ENCODE results near the gene GFOD1.

The GFOD1 gene

GRCh38 chr6:13487122-13488014, at the start of gene GFOD1:
Gene GFOD1, minus strand, starts transcription at chr6:13487600. Its CDS starts 710 bp downstream, at chr6:13486890.
- DNase-seq (ENCODE audit: low spot score) = peak; percentile 95

GRCh38 chr6:13536796-13537526, 49.6 kb upstream of the GFOD1 start:
- DNase-seq (ENCODE audit: low spot score) = no peak

GRCh38 chr6:13535306-13535705, 47.9 kb upstream of the GFOD1 start:
- no peak for DNase-seq (ENCODE audit: low spot score)

GRCh38 chr6:13534536-13534935, 47.1 kb upstream of the GFOD1 start:
- DNase-seq (ENCODE audit: low spot score) = no peak

- no peak for DNase-seq (ENCODE audit: low spot score)
These were observed 44.6 kb upstream of the GFOD1 start for GRCh38 chr6:13531956-13532355.

GRCh38 chr6:13528777-13529343, 41.5 kb upstream of the GFOD1 start:
- no peak for DNase-seq (ENCODE audit: low spot score)

- no peak for DNase-seq (ENCODE audit: low spot score)
These were observed 40.8 kb upstream of the GFOD1 start for GRCh38 chr6:13528232-13528631.

- DNase-seq (ENCODE audit: low spot score) = no peak
These were observed 40.3 kb upstream of the GFOD1 start for GRCh38 chr6:13527671-13528056.

- DNase-seq (ENCODE audit: low spot score) = peak; percentile 82
These were observed 39.6 kb upstream of the GFOD1 start for GRCh38 chr6:13526727-13527670.

GRCh38 chr6:13526357-13526726, 38.9 kb upstream of the GFOD1 start:
- DNase-seq (ENCODE audit: low spot score) = no peak

- peak; percentile 57 for DNase-seq (ENCODE audit: low spot score)
These were observed 37.6 kb upstream of the GFOD1 start for GRCh38 chr6:13524801-13525508.

GRCh38 chr6:13523826-13524622, 36.6 kb upstream of the GFOD1 start:
- no peak for DNase-seq (ENCODE audit: low spot score)

- no peak for DNase-seq (ENCODE audit: low spot score)
These were observed 35.3 kb upstream of the GFOD1 start for GRCh38 chr6:13522656-13523055.

GRCh38 chr6:13519839-13520238, 32.4 kb upstream of the GFOD1 start:
- no peak for DNase-seq (ENCODE audit: low spot score)

GRCh38 chr6:13517116-13517515, 29.7 kb upstream of the GFOD1 start:
- no peak for DNase-seq (ENCODE audit: low spot score)

- DNase-seq (ENCODE audit: low spot score) = no peak
These were observed 28.5 kb upstream of the GFOD1 start for GRCh38 chr6:13515912-13516311.

GRCh38 chr6:13513626-13514502, 26.5 kb upstream of the GFOD1 start:
- DNase-seq (ENCODE audit: low spot score) = no peak

GRCh38 chr6:13512900-13513299, 25.5 kb upstream of the GFOD1 start:
- no peak for DNase-seq (ENCODE audit: low spot score)

Data from germinal center (tissue), 1 donor.